Panc1 (cell line): Measurements from ENCODE around the gene TEX52. TPM values are rescaled to one million over a fixed set of nuclear protein-coding genes. Genes with fewer than 3 reads are reported as not detected.

ENCODE experiments used
- ATAC-seq: fragments of 200-7000 bp; cut with Tn5 transposase; 2 replicates; pipeline ENCODE4 v1.9.1; 2020; ENCODE audit warnings: mild to moderate bottlenecking, moderate library complexity
- BruUV-seq: library from RNA; stranded (reverse); fragments of 400-500 nt; replicated peaks from 2 replicates; lab custom pipeline; 2021; lab: Mats Ljungman, UMichigan
- CTCF ChIA-PET: fragments of 300-600 bp; sonication (Branson Sonifier 250); formaldehyde crosslinking; loops from one replicate; lab custom pipeline; 2022; ENCODE audit warnings: antibody characterized with exemption; lab: Charles Lee
- POLR2A ChIA-PET: fragments of 300-600 bp; sonication (Branson Sonifier 250); formaldehyde crosslinking; loops from one replicate; lab custom pipeline; 2022; ENCODE audit warnings: antibody characterized with exemption; lab: Charles Lee
- DNase-seq: peaks from one replicate; pipeline ENCODE4 v3.0.0-alpha.2; 2010; ENCODE audit warnings: low read depth, low spot score
- H3K27ac ChIP-seq: 2 replicates; pipeline ENCODE4 v1.5.1; 2011; ENCODE audit warnings: mild to moderate bottlenecking, low read length, inconsistent platforms
- H3K27me3 ChIP-seq: fragments of 200-500 bp; sonication (Bioruptor generic); 2 replicates; pipeline ENCODE4 v1.6.0; 2014; ENCODE audit warnings: low read length, inconsistent platforms; ENCODE audit not compliant: control insufficient read depth, insufficient read depth
- H3K36me3 ChIP-seq: fragments of 200-500 bp; sonication (Bioruptor generic); 2 replicates; pipeline ENCODE4 v1.5.1; 2014; ENCODE audit warnings: inconsistent platforms, mild to moderate bottlenecking, low read length, moderate library complexity; ENCODE audit not compliant: control insufficient read depth, insufficient read depth
- H3K4me1 ChIP-seq: 2 replicates; pipeline ENCODE4 v1.5.1; 2011; ENCODE audit warnings: inconsistent platforms, mild to moderate bottlenecking, low read length, moderate library complexity; ENCODE audit not compliant: control insufficient read depth, insufficient read depth
- H3K4me3 ChIP-seq, 2 experiments: 2 replicates each; pipeline ENCODE4 v1.5.1; 2011 to 2012; ENCODE audit warnings: low read depth in 2 of 2, low read length in 2 of 2, mild to moderate bottlenecking in 2 of 2, inconsistent platforms in 1 of 2, moderate library complexity in 1 of 2
- H3K9me3 ChIP-seq: fragments of 200-500 bp; sonication (Bioruptor generic); 2 replicates; pipeline ENCODE4 v1.5.1; 2014; ENCODE audit warnings: low read depth, mild to moderate bottlenecking, inconsistent platforms, low read length, moderate library complexity; ENCODE audit not compliant: control insufficient read depth, insufficient read depth
- CTCF ChIP-seq: fragments of 450-650 bp; IDR thresholded peaks from 2 replicates; pipeline ENCODE4 v1.5.1; 2017; ENCODE audit warnings: mild to moderate bottlenecking
- POLR2AphosphoS5 ChIP-seq: IDR thresholded peaks from 2 replicates; pipeline ENCODE4 v1.6.1; 2012; ENCODE audit warnings: mild to moderate bottlenecking, low read depth, low read length, moderate library complexity
- REST ChIP-seq, 2 experiments: IDR thresholded peaks; 2 replicates each; pipeline ENCODE4 v1.6.1; 2011 to 2012; ENCODE audit warnings: low read depth in 2 of 2, control low read depth in 1 of 2, low read length in 1 of 2, mild to moderate bottlenecking in 1 of 2, moderate library complexity in 1 of 2; ENCODE audit not compliant: insufficient read depth in 1 of 2
- SIN3A ChIP-seq: IDR thresholded peaks from 2 replicates; pipeline ENCODE4 v1.6.1; 2012; ENCODE audit warnings: low read depth, mild to moderate bottlenecking, low read length, moderate library complexity, borderline replicate concordance; ENCODE audit not compliant: insufficient read depth
- TCF7L2 ChIP-seq: IDR thresholded peaks from 2 replicates; pipeline ENCODE4 v1.6.1; 2011; ENCODE audit warnings: mild to moderate bottlenecking, low read depth, low read length, inconsistent platforms
- in situ Hi-C: cut with HindIII; loops from 2 replicates; pipeline ENCODE4 v1.10.0; 2016; ENCODE audit warnings: low sequenced_read_pairs, low pct_unique_long_range_greater_than_20kb
- intact Hi-C: fragments of 100-400 bp; cut with micrococcal nuclease; formaldehyde crosslinking; loops from one replicate; pipeline ENCODE4 v1.10.0; 2022; ENCODE audit not compliant: unreplicated experiment
- total RNA-seq: library from RNA; stranded (reverse); gene quantifications from one replicate; pipeline ENCODE4 v1.2.1, GENCODE V29; 2021; ENCODE audit not compliant: unreplicated experiment

Gene TEX52
- total RNA-seq, 1 experiment from 2014 or later = not detected

- CTCF ChIA-PET = no interaction called here
- no peaks in the 10 kb centered on the region for H3K9me3 ChIP-seq
- in situ Hi-C loops = no loop called here
- no peak overlapping the region for H3K27ac ChIP-seq
- no peaks in the 10 kb centered on the region for H3K27me3 ChIP-seq
- peak; percentile 54 for ATAC-seq
- H3K36me3 ChIP-seq = no peaks in the 10 kb centered on the region; the same call in 1 of the 2 replicates
- no TSS peak for BruUV-seq
- POLR2A ChIA-PET = no interaction called here
- H3K4me3 ChIP-seq = no peak overlapping the region
- no peak for TF ChIP-seq TCF7L2
- no peak for TF ChIP-seq REST (IDR thresholded peaks at IDR 0.05; ENCODE audit: insufficient read depth in 1 of 2, low read depth in 2 of 2, low read length in 1 of 2)
- intact Hi-C loops = no loop called here
- no peak for DNase-seq
- H3K4me1 ChIP-seq = no peaks in the 10 kb centered on the region
Observed at GRCh38 chr12:2856051-2856450, 788 bp downstream of the TEX52 start.

GRCh38 chr12:2855546-2855945, 1.3 kb downstream of the TEX52 start:
- H3K4me3 ChIP-seq = no peak overlapping the region
- no peaks in the 10 kb centered on the region for H3K4me1 ChIP-seq
- in situ Hi-C loops (no loop called here), intact Hi-C loops (no loop called here)
- H3K27me3 ChIP-seq = no peaks in the 10 kb centered on the region
- H3K36me3 ChIP-seq = no peaks in the 10 kb centered on the region; the same call in 1 of the 2 replicates
- POLR2A ChIA-PET = no interaction called here
- no peaks in the 10 kb centered on the region for H3K9me3 ChIP-seq
- no peak for ATAC-seq
- no TSS peak for BruUV-seq
- no peak overlapping the region for H3K27ac ChIP-seq
- TF ChIP-seq TCF7L2 (no peak), POLR2AphosphoS5 (no peak), SIN3A (no peak), CTCF (no peak), REST (IDR thresholded peaks at IDR 0.05; ENCODE audit: insufficient read depth in 1 of 2, low read depth in 2 of 2, low read length in 1 of 2) (no peak)
- CTCF ChIA-PET = no interaction called here
- DNase-seq = no peak
